ENCODE measurements around the gene EIPR1.

EIPR1 gene

DNA sequence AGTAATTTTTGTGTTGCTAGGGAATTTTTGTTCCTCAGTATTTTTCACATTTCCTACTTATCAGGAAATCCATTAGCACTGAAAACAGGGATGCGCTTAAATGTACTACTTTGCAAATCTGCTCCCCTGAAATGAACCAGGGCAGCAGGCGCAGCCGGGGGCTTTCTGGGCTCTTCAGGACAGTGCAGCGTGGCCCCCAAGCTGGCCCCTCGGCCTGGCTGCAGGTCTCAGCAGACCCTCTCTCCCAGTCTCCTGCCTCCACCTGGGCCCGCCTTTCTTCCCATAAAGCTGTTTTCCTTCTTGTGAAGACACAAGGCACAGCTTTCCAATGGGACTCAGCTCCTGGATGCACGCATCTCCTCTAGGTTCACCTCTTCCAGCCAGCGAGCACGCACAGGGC is 35.3 kb downstream of the EIPR1 start:
- TF ChIP-seq, protein P1, sequence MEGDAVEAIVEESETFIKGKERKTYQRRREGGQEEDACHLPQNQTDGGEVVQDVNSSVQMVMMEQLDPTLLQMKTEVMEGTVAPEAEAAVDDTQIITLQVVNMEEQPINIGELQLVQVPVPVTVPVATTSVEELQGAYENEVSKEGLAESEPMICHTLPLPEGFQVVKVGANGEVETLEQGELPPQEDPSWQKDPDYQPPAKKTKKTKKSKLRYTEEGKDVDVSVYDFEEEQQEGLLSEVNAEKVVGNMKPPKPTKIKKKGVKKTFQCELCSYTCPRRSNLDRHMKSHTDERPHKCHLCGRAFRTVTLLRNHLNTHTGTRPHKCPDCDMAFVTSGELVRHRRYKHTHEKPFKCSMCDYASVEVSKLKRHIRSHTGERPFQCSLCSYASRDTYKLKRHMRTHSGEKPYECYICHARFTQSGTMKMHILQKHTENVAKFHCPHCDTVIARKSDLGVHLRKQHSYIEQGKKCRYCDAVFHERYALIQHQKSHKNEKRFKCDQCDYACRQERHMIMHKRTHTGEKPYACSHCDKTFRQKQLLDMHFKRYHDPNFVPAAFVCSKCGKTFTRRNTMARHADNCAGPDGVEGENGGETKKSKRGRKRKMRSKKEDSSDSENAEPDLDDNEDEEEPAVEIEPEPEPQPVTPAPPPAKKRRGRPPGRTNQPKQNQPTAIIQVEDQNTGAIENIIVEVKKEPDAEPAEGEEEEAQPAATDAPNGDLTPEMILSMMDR (IDR thresholded peaks at IDR 0.05; ENCODE audit: extremely low read depth, missing control alignments) = no peak
- DNase-seq (ENCODE audit: low spot score) = no peak

DNA sequence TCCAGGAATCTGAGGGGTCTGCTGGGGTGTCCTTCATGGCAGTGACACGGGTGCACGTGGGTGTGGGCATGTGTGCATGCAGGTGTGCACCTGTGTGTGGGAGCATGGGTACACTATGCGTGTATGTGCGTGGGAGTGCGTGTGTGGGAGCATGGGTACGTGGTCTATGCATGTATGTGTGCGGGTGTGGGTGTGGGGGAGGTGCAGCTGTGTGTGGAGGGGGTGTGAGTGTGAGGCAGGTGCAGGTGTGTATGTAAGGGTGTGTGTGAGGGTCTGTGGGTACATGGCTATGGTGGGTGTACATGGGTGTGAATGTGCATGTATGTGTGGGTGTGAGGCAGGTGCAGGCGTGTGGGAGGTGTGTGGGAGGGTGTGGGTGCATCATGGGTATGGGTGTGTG is 36.3 kb downstream of the EIPR1 start:
- DNase-seq (ENCODE audit: low spot score) = no peak
- TF ChIP-seq, protein P1 (IDR thresholded peaks at IDR 0.05; ENCODE audit: extremely low read depth, missing control alignments) = no peak

DNA sequence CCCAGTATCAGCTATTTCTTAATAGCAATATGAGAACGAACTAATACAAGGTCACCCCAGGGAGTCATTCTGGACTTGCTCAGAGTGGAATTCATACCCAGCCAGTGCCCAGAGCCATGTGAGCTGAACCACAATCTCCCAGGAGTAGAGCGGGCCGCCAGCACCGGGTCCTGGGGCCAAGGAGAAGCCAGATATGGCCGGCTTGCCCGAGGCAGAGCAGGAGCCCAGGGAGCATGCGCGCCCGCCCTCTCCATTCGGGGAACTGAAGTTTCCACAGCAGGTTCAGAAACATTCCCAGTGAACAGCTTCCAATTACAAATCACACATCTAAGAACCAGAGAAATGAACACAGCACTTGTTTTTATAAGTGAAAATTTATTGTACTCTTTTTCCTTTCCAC is 37.5 kb downstream of the EIPR1 start:
- TF ChIP-seq, protein P1 (IDR thresholded peaks at IDR 0.05; ENCODE audit: extremely low read depth, missing control alignments) = no peak
- DNase-seq (ENCODE audit: low spot score) = no peak

DNA sequence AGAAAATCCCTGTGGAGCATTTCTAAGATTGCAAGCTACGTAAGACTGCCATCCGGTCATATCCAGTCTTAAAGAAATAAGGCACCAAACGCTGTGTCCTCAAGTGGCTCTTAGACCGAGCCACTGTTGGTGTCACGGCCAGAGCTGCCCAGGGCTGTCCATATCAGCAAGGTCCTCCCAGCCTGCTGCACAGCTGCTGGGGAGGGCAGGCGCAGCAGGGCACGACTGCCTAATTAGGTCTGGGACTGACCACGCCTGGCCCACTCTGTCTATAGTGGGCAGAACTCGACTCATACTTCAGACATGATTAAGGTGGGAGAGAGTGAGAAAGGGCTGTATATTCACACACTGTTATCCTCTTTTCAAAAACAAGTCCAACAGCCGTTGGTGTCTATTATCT is 39.3 kb downstream of the EIPR1 start:
- TF ChIP-seq, protein P1 (IDR thresholded peaks at IDR 0.05; ENCODE audit: extremely low read depth, missing control alignments) = no peak

DNA sequence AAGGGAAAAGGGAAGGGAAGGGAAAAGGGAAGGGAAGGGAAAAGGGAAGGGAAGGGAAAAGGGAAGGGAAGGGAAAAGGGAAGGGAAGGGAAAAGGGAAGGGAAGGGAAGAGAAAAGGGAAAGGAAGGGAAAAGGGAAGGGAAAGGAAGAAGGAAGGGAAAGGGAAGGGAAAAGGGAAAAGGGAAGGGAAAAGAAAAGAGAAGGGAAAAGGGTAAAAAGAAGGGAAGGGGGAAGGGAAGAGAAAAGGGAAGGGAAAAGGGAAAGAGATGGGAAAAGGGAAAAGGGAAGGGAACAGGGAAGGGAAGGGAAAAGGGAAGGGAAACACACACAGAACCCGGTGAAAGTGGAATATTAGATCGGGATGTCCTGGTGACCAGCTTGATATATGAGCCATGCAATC is 40.8 kb downstream of the EIPR1 start:
- TF ChIP-seq, protein P1 (IDR thresholded peaks at IDR 0.05; ENCODE audit: extremely low read depth, missing control alignments) = no peak
- no peak for DNase-seq (ENCODE audit: low spot score)

More for the DNA sequence above, 39.3 kb downstream of the EIPR1 start:
- DNase-seq (ENCODE audit: low spot score) = no peak

DNA sequence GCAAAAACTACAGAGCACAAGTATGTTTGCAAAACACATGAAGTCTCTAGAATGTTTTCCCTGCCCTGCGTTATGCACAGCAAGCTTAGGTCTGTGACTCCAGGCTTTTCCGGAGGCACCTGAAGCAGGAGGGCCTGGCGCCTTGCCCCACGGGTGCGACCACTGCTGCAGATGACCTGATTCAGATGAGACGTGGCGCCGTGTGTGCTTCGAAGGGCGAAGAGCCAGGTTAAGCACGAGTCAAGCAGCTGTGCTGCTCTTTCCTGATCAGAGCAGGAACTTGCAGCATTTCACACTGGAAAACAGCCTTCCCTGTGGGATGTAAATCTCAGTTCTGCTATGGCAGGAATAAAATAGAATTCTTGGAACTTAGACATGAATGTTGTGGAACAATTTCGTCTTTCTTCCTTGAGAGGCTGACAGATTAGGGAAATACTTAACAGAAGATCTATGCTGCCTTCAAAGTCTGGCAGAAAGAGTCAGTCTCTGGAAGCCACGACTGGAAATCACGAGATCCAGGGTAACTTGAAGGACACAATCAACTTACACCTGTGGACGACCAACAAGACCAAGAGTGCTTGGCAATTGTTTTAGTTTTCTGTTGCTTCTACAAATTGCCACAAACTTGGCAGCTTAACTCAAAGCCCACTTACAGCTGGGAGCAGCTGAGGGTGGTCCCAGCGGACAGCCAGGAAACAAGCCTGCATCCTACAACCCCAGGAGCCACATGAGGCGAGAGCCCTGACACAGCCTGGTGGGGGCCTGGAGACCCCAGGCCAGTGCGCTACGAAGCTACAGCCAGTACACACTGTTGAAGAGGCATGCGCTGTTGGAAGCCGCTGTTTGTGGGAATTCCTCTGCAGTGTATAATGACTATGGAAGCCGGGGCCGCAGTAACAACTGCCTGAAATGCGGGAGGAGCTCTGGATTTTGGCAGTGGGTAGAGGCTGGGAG is 42.9 kb downstream of the EIPR1 start:
- DNase-seq (ENCODE audit: low spot score) = no peak
- TF ChIP-seq, protein P1 (IDR thresholded peaks at IDR 0.05; ENCODE audit: extremely low read depth, missing control alignments) = no peak

DNA sequence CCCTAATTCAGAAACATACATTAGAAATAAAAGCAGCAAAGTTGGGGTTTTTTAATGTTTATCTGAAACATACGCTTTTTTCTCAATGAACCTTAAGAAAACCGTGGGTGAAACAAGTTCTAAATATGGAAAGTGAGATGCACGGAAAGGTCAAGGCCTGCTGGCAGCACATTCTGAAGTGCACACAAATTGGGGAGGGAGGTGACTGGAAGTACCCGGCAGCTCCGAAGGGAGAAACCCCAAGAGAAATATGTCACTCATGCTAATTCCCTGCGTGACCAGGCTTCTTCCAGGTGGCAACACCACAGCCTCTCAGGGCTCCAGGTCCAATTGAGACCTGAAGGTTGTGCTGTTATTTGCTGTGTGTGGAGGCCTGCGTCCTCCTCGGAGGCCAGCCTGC is 45.5 kb downstream of the EIPR1 start:
- DNase-seq (ENCODE audit: low spot score) = no peak
- TF ChIP-seq, protein P1 (IDR thresholded peaks at IDR 0.05; ENCODE audit: extremely low read depth, missing control alignments) = no peak

Data from GM20000 (cell line).